GM12878 (cell line): ENCODE measurements around the gene TMEM140. TPM values are rescaled to one million over a fixed set of nuclear protein-coding genes. Genes with fewer than 3 reads are reported as not detected.

Experiments used
- EP300 ChIP-seq, 2 experiments: fragments of 150-350 bp in 1 of 2; IDR thresholded peaks; 2 replicates each; pipeline ENCODE4 v1.6.1; 2011 to 2012; ENCODE audit warnings: low read depth in 2 of 2, low read length in 2 of 2, borderline replicate concordance in 1 of 2, improper control_type of control experiment in 1 of 2, inconsistent platforms in 1 of 2; ENCODE audit not compliant: control insufficient read depth in 1 of 2
- FOXK2 ChIP-seq: fragments of 450-650 bp; IDR thresholded peaks from 2 replicates; pipeline ENCODE4 v1.6.1; 2017; ENCODE audit warnings: mild to moderate bottlenecking, moderate library complexity
- IKZF2 ChIP-seq, 2 experiments: fragments of 450-650 bp; IDR thresholded peaks; 2 replicates each; pipeline ENCODE4 v1.6.1; 2017; ENCODE audit warnings: mild to moderate bottlenecking in 2 of 2, moderate library complexity in 2 of 2
- JUND ChIP-seq: IDR thresholded peaks from 2 replicates; pipeline ENCODE4 v1.6.1; 2012; ENCODE audit warnings: low read depth, mild to moderate bottlenecking, low read length, improper control_type of control experiment, moderate library complexity
- MEF2B ChIP-seq: fragments of 450-650 bp; IDR thresholded peaks from 2 replicates; pipeline ENCODE4 v1.6.1; 2018; ENCODE audit warnings: mild to moderate bottlenecking, moderate library complexity; ENCODE audit not compliant: partially characterized antibody, poor library complexity, severe bottlenecking
- MTA3 ChIP-seq: IDR thresholded peaks from 2 replicates; pipeline ENCODE4 v1.6.1; 2012; ENCODE audit warnings: low read length, inconsistent platforms, borderline replicate concordance
- NRF1 ChIP-seq: conservative IDR thresholded peaks from 2 replicates; pipeline ENCODE4 v1.6.1; 2011; ENCODE audit warnings: mild to moderate bottlenecking, low read depth, low read length, improper control_type of control experiment
- RAD51 ChIP-seq: fragments of 450-650 bp; IDR thresholded peaks from 2 replicates; pipeline ENCODE4 v1.6.1; 2016; ENCODE audit warnings: moderate library complexity, mild to moderate bottlenecking, inconsistent platforms
- RBBP5 ChIP-seq: fragments of 200-600 bp; sonication (generic); conservative IDR thresholded peaks from 2 replicates; pipeline ENCODE4 v1.6.1; 2016
- TARDBP ChIP-seq: IDR thresholded peaks from 2 replicates; pipeline ENCODE4 v1.6.1; 2016; ENCODE audit warnings: borderline replicate concordance
- USF2 ChIP-seq: IDR thresholded peaks from 2 replicates; pipeline ENCODE4 v1.6.1; 2011; ENCODE audit warnings: low read depth, low read length, improper control_type of control experiment, borderline replicate concordance
- polyA plus RNA-seq, 11 experiments: library from polyadenylated mRNA; depleted of rRNA in 4 of 11; unstranded in 6 of 11; stranded (reverse) in 5 of 11; fragments of >200 nt; fragmentation: Nextera tagmentation in 4 of 11; fragmentation: Illumina TruSeq in 1 of 11; extraction: Ambion mirVana in 4 of 11; extraction: Trizol in 1 of 11; gene quantifications; 1 replicate in 1 of 11; 2 replicates in 10 of 11; pipeline versions ENCODE4 v1.2.1 to v1.2.3, GENCODE V29; 2011 to 2016; ENCODE audit warnings: inconsistent platforms in 2 of 11, missing spikeins in 2 of 11, low read depth in 1 of 11
- total RNA-seq, 4 experiments: library from RNA; depleted of rRNA in 3 of 4; stranded (reverse); fragments of >200 nt in 3 of 4; fragmentation: Illumina TruSeq in 1 of 4; extraction: Trizol in 1 of 4; gene quantifications; 2 replicates each; pipeline versions ENCODE4 v1.2.1 to v1.2.3, GENCODE V29; 2013 to 2021
- TF ChIP-seq, protein P1 (sequence below): fragments of 450-650 bp; IDR thresholded peaks from 2 replicates; pipeline ENCODE4 v1.6.1; 2017; ENCODE audit warnings: mild to moderate bottlenecking, low read depth, inconsistent platforms; ENCODE audit not compliant: poor library complexity, severe bottlenecking

The TMEM140 gene
- total and polyA plus RNA-seq, 10 of the 15 experiments (the other 5 are each of a cell fraction or from before 2014, with no cell fraction given), result 0.85 to 20.7 (median 3.3) TPM

DNA sequence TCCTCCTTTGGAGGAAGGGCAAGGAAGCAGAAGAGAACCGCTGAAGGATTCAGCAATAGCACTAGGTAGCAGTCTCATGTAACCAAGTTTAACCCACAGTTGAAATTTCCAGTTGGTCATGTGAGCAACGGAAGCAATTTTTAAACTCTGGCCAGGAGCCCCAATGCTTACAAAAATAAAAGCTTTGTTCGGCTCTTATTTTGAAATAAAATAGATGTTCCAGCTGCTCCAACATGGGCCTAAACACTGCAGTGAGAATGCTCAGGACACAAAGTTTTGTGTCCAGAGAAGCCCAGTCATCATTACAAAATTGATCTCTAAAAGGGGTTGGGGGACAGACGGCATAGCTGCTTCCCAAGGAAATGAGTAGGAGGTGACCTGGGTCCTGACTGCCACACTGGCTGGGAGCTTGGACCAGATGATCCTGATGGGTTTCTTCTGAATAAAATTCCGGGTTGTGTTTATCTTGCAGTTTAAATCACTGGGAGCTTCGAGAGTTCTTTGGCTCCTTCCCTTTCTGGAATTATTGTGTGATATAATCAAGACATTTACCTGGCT, 452 bp upstream of the TMEM140 start (continued):
- peak; percentile 34; the same call in 1 of the 2 replicates for TF ChIP-seq USF2
- TF ChIP-seq, protein P1, sequence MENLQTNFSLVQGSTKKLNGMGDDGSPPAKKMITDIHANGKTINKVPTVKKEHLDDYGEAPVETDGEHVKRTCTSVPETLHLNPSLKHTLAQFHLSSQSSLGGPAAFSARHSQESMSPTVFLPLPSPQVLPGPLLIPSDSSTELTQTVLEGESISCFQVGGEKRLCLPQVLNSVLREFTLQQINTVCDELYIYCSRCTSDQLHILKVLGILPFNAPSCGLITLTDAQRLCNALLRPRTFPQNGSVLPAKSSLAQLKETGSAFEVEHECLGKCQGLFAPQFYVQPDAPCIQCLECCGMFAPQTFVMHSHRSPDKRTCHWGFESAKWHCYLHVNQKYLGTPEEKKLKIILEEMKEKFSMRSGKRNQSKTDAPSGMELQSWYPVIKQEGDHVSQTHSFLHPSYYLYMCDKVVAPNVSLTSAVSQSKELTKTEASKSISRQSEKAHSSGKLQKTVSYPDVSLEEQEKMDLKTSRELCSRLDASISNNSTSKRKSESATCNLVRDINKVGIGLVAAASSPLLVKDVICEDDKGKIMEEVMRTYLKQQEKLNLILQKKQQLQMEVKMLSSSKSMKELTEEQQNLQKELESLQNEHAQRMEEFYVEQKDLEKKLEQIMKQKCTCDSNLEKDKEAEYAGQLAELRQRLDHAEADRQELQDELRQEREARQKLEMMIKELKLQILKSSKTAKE, result peak; percentile 2
- peak; percentile 74 for TF ChIP-seq RAD51
- no peak for TF ChIP-seq NRF1
- TF ChIP-seq JUND, result no peak
- TF ChIP-seq RBBP5, result no peak
- peak in 1 of 2 experiments; percentile 8; a peak in 2 of 4 replicates for TF ChIP-seq IKZF2 (IDR thresholded peaks at IDR 0.05)
- TF ChIP-seq FOXK2, result no peak
- TF ChIP-seq TARDBP, result no peak
- TF ChIP-seq MEF2B, result no peak
- no peak for TF ChIP-seq EP300 (IDR thresholded peaks at IDR 0.05; ENCODE audit: borderline replicate concordance in 1 of 2, control insufficient read depth in 1 of 2, low read depth in 2 of 2, low read length in 2 of 2)
- TF ChIP-seq MTA3, result 0 out of 2 replicates have a peak, but pooled peaks have one; percentile 6
- TF ChIP-seq, all 136 proteins: peak for 8
